Measurements from ENCODE around the gene FAM53B.

FAM53B gene

GRCh38 chr10:124741281-124741921 is 2.8 kb downstream of the FAM53B start:
- Histone ChIP-seq H3K27me3 (ENCODE audit: insufficient read depth, low read length) (peaks cover 52% of the 10 kb centered on the region), H3K4me3 (ENCODE audit: low read length) (peak overlapping the region; percentile 72; the same call in 1 of the 2 replicates), H3K4me1 (ENCODE audit: insufficient read depth, low read length) (peaks cover 64% of the 10 kb centered on the region), H3K27ac (ENCODE audit: low read length) (no peak overlapping the region), H3K9me3 (ENCODE audit: insufficient read depth, low read depth, low read length) (no peaks in the 10 kb centered on the region), H3K36me3 (ENCODE audit: insufficient read depth, low read depth, low read length) (no peaks in the 10 kb centered on the region), H3K9ac (ENCODE audit: low read depth, low read length) (no peak overlapping the region)

GRCh38 chr10:124740369-124741280 is 3.6 kb downstream of the FAM53B start:
- H3K36me3 ChIP-seq (ENCODE audit: insufficient read depth, low read depth, low read length): no peaks in the 10 kb centered on the region
- no peak overlapping the region for H3K27ac ChIP-seq (ENCODE audit: low read length)
- peaks cover 52% of the 10 kb centered on the region for H3K27me3 ChIP-seq (ENCODE audit: insufficient read depth, low read length)
- H3K9me3 ChIP-seq (ENCODE audit: insufficient read depth, low read depth, low read length): no peaks in the 10 kb centered on the region
- no peak overlapping the region; the same call in 1 of the 2 replicates for H3K9ac ChIP-seq (ENCODE audit: low read depth, low read length)
- peaks cover 64% of the 10 kb centered on the region for H3K4me1 ChIP-seq (ENCODE audit: insufficient read depth, low read length)
- peak overlapping the region; percentile 35 for H3K4me3 ChIP-seq (ENCODE audit: low read length)

DNA sequence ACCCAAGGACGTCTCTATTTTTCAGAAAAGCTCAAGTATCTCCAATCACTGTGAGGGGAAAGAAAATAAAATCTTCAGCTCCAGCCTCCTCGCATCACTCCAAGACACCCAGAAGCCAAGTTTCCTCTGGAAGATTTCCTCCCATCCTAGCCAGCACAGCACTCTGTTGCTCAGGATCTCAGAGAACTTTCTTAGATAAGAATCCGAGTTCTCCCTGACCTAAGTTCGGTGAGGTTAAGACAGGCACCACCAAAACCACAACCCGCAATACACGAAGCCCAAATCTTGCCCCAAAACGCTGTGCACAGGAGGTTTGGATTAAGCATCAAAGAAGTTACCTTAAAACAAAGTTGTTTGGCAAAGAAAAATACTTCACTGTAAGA is 4.2 kb downstream of the FAM53B start:
- Histone ChIP-seq H3K4me3 (ENCODE audit: low read length) (peak overlapping the region; percentile 35; the same call in 1 of the 2 replicates), H3K27me3 (ENCODE audit: insufficient read depth, low read length) (peaks cover 52% of the 10 kb centered on the region), H3K9me3 (ENCODE audit: insufficient read depth, low read depth, low read length) (no peaks in the 10 kb centered on the region), H3K27ac (ENCODE audit: low read length) (no peak overlapping the region), H3K4me1 (ENCODE audit: insufficient read depth, low read length) (peaks cover 59% of the 10 kb centered on the region), H3K9ac (ENCODE audit: low read depth, low read length) (no peak overlapping the region; the same call in 1 of the 2 replicates), H3K36me3 (ENCODE audit: insufficient read depth, low read depth, low read length) (no peaks in the 10 kb centered on the region)

GRCh38 chr10:124739119-124739921 is 4.9 kb downstream of the FAM53B start:
- H3K27me3 ChIP-seq (ENCODE audit: insufficient read depth, low read length): peaks cover 52% of the 10 kb centered on the region
- no peak overlapping the region; the same call in 1 of the 2 replicates for H3K9ac ChIP-seq (ENCODE audit: low read depth, low read length)
- H3K27ac ChIP-seq (ENCODE audit: low read length): no peak overlapping the region
- H3K4me1 ChIP-seq (ENCODE audit: insufficient read depth, low read length): peaks cover 56% of the 10 kb centered on the region
- peak overlapping the region; percentile 35; the same call in 1 of the 2 replicates for H3K4me3 ChIP-seq (ENCODE audit: low read length)
- no peaks in the 10 kb centered on the region for H3K9me3 ChIP-seq (ENCODE audit: insufficient read depth, low read depth, low read length)
- H3K36me3 ChIP-seq (ENCODE audit: insufficient read depth, low read depth, low read length): no peaks in the 10 kb centered on the region

DNA sequence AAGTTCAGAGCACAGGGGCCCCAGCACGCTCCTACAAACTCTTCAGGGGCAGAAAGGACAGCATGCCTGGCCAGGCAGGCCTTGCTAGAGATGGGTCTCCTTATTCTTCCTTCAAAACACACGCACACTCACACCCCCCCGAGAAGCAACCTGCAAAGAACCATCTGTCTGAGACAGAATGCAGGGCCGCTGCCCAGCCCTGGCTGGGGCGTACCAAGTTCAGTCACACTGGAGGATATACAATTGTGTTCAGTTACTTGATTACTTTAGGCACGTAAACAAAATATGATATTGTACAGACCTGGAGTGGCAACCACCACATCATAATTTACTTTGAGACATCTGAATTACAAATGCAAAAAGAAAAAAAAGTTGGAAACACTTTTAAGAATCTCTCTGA is 5.7 kb downstream of the FAM53B start:
- no peaks in the 10 kb centered on the region for H3K9me3 ChIP-seq (ENCODE audit: insufficient read depth, low read depth, low read length)
- no peaks in the 10 kb centered on the region for H3K36me3 ChIP-seq (ENCODE audit: insufficient read depth, low read depth, low read length)
- peaks cover 50% of the 10 kb centered on the region for H3K27me3 ChIP-seq (ENCODE audit: insufficient read depth, low read length)
- H3K4me3 ChIP-seq (ENCODE audit: low read length): no peak overlapping the region
- no peak overlapping the region for H3K27ac ChIP-seq (ENCODE audit: low read length)
- H3K9ac ChIP-seq (ENCODE audit: low read depth, low read length): no peak overlapping the region
- peaks cover 56% of the 10 kb centered on the region for H3K4me1 ChIP-seq (ENCODE audit: insufficient read depth, low read length)

DNA sequence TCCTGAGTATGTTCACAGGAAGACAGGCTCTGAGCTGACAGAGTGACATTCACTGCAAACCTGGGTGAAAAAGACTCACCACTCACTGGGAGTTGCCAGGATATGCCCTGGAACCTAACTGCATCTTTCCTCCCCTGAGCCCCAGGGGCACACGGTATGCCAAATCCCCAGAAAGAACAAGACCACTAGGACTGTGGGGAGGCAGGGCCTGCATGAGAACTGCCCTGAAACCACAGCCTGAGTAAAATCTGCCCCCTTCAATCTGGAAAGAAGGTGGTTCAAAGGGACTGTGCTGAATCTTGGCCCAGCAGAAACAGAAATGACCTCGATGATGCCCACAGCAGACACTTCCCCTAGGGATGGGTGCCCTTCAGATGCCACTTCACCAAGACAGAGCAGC is 6.5 kb downstream of the FAM53B start:
- no peaks in the 10 kb centered on the region for H3K36me3 ChIP-seq (ENCODE audit: insufficient read depth, low read depth, low read length)
- no peak overlapping the region for H3K9ac ChIP-seq (ENCODE audit: low read depth, low read length)
- peaks cover 56% of the 10 kb centered on the region for H3K4me1 ChIP-seq (ENCODE audit: insufficient read depth, low read length)
- H3K4me3 ChIP-seq (ENCODE audit: low read length): no peak overlapping the region
- H3K9me3 ChIP-seq (ENCODE audit: insufficient read depth, low read depth, low read length): no peaks in the 10 kb centered on the region
- no peak overlapping the region for H3K27ac ChIP-seq (ENCODE audit: low read length)
- peaks cover 43% of the 10 kb centered on the region for H3K27me3 ChIP-seq (ENCODE audit: insufficient read depth, low read length)

GRCh38 chr10:124737221-124737620 is 7.0 kb downstream of the FAM53B start:
- no peak overlapping the region for H3K27ac ChIP-seq (ENCODE audit: low read length)
- H3K4me3 ChIP-seq (ENCODE audit: low read length): no peak overlapping the region
- peaks cover 53% of the 10 kb centered on the region for H3K4me1 ChIP-seq (ENCODE audit: insufficient read depth, low read length)
- no peak overlapping the region; the same call in 1 of the 2 replicates for H3K9ac ChIP-seq (ENCODE audit: low read depth, low read length)
- H3K9me3 ChIP-seq (ENCODE audit: insufficient read depth, low read depth, low read length): no peaks in the 10 kb centered on the region
- H3K27me3 ChIP-seq (ENCODE audit: insufficient read depth, low read length): peaks cover 38% of the 10 kb centered on the region
- no peaks in the 10 kb centered on the region for H3K36me3 ChIP-seq (ENCODE audit: insufficient read depth, low read depth, low read length)

DNA sequence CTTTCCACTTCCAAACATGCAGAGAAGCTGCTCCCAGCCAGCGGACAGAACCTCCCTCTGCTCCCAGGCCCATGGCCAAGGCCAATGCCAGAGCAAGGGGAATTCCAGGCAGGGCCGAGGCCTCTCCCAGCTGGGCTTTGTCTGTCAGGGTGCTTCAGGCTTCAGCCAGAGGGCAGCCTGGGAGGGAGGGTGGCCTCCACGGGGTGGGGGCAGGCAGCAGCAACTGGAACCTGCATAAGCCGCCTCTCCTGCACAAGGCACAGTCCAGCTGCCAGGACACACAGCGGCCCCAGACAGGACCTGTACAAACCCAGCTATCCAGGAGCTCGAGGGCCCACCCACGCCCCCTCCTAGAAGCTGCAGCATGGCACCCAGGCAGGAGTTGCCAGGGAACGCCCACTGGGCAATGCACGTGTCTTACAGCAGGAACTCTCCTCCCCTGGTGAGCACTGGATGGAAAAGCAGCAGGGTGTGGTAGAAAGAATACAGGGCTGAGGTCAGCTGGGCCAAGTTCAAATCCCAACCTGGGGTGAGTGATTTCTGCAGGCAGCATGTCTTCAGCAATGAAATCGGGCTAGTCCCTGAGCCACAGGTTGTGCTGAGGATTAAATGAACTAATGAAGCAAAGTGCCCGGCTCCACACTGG is 7.6 kb downstream of the FAM53B start:
- H3K9ac ChIP-seq (ENCODE audit: low read depth, low read length): no peak overlapping the region; the same call in 1 of the 2 replicates

GRCh38 chr10:124735491-124736286 is 8.5 kb downstream of the FAM53B start:
- no peaks in the 10 kb centered on the region for H3K36me3 ChIP-seq (ENCODE audit: insufficient read depth, low read depth, low read length)
- H3K27ac ChIP-seq (ENCODE audit: low read length): no peak overlapping the region
- no peak overlapping the region for H3K9ac ChIP-seq (ENCODE audit: low read depth, low read length)
- peaks cover 24% of the 10 kb centered on the region; the same call in 1 of the 2 replicates for H3K27me3 ChIP-seq (ENCODE audit: insufficient read depth, low read length)
- no peak overlapping the region for H3K4me3 ChIP-seq (ENCODE audit: low read length)
- H3K4me1 ChIP-seq (ENCODE audit: insufficient read depth, low read length): peaks cover 39% of the 10 kb centered on the region
- no peaks in the 10 kb centered on the region for H3K9me3 ChIP-seq (ENCODE audit: insufficient read depth, low read depth, low read length)

More for the DNA sequence above, 7.6 kb downstream of the FAM53B start:
- Histone ChIP-seq H3K4me3 (ENCODE audit: low read length) (no peak overlapping the region), H3K4me1 (ENCODE audit: insufficient read depth, low read length) (peaks cover 47% of the 10 kb centered on the region), H3K27ac (ENCODE audit: low read length) (no peak overlapping the region), H3K36me3 (ENCODE audit: insufficient read depth, low read depth, low read length) (no peaks in the 10 kb centered on the region), H3K27me3 (ENCODE audit: insufficient read depth, low read length) (peaks cover 32% of the 10 kb centered on the region), H3K9me3 (ENCODE audit: insufficient read depth, low read depth, low read length) (no peaks in the 10 kb centered on the region)

DNA sequence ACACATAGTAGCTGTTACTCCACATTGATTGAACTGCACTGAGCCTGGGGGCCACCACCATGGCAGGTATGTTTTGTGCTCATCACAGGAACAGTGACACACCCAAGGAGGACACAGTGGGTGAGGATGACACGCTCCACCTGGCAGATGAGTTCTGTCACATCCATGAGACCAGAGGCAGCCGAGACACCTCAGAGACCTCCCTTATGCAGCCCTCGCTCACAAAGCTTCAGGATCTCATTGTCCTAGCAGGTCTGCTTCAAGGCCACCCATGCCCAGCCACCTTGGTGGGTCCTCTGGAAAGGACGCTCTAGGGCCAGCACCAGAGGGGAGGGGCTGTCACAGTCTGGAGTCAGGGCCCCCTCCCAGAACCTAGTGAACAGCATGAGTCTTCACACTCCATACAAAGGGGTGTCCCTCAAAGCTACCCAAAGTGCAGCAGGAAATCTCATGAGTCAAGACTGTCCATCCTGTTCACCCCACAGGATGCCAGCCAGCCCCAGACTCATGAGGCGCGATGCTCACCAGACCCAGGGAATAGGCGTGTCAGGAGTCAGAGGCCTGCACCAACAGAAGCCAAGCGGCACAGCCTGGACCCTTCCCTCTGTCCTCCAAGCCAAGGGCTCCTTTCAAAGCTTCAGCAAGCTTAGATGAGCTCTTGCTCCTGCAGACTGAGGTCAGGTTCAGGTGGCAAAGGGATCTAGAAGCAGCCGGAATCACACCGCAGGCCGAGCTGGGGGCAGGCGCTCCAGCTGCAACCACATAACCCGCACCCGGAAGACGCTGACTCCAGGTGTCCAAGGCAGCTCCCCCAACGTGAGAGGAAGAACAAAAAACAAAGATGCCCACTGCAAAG is 9.6 kb downstream of the FAM53B start:
- Histone ChIP-seq H3K9ac (ENCODE audit: low read depth, low read length) (no peak overlapping the region), H3K4me1 (ENCODE audit: insufficient read depth, low read length) (peaks cover 28% of the 10 kb centered on the region), H3K36me3 (ENCODE audit: insufficient read depth, low read depth, low read length) (0 out of 2 replicates have a peak, but pooled peaks cover 7% of the 10 kb centered on the region), H3K27me3 (ENCODE audit: insufficient read depth, low read length) (peaks cover 12% of the 10 kb centered on the region; the same call in 1 of the 2 replicates), H3K9me3 (ENCODE audit: insufficient read depth, low read depth, low read length) (no peaks in the 10 kb centered on the region), H3K4me3 (ENCODE audit: low read length) (no peak overlapping the region), H3K27ac (ENCODE audit: low read length) (no peak overlapping the region)

All from iPS-20b (cell line).